Smooth muscle cell (in vitro differentiated cells): Measurements from ENCODE around the gene ANKRD13C. TPM values are rescaled to one million over a fixed set of nuclear protein-coding genes. Genes with fewer than 3 reads are reported as not detected.
"Not testable (repeated sequence)": the region's sequence is repeated elsewhere in the genome, so short reads cannot be mapped to it uniquely, and the experiment has no call there.

Source experiments
- DNase-seq: peaks from one replicate; lab custom pipeline; 2025; ENCODE audit not compliant: unreplicated experiment; lab: John Stamatoyannopoulos, UW
- H2AFZ ChIP-seq: fragments of 200-600 bp; sonication (generic); 2 replicates; pipeline ENCODE4 v1.6.0; 2016; ENCODE audit warnings: antibody characterized with exemption, low read depth, mild to moderate bottlenecking
- H3F3A ChIP-seq: fragments of 200-600 bp; sonication (generic); 2 replicates; pipeline ENCODE4 v1.6.0; 2017; ENCODE audit warnings: antibody characterized with exemption, low read depth
- H3K27ac ChIP-seq: fragments of 200-600 bp; sonication (generic); 2 replicates; pipeline ENCODE4 v1.5.1; 2016; ENCODE audit warnings: low read depth, mild to moderate bottlenecking
- H3K27me3 ChIP-seq: fragments of 200-600 bp; sonication (generic); 2 replicates; pipeline ENCODE4 v1.6.1; 2016; ENCODE audit warnings: low read depth, mild to moderate bottlenecking
- H3K36me3 ChIP-seq: fragments of 200-600 bp; sonication (generic); 2 replicates; pipeline ENCODE4 v1.5.1; 2016; ENCODE audit warnings: low read depth
- H3K4me1 ChIP-seq: fragments of 200-600 bp; sonication (generic); 2 replicates; pipeline ENCODE4 v1.5.1; 2016; ENCODE audit warnings: low read depth
- H3K4me2 ChIP-seq: fragments of 200-600 bp; sonication (generic); 2 replicates; pipeline ENCODE4 v1.6.0; 2016; ENCODE audit warnings: mild to moderate bottlenecking
- H3K4me3 ChIP-seq: fragments of 200-600 bp; sonication (generic); 2 replicates; pipeline ENCODE4 v1.5.1; 2016; ENCODE audit warnings: mild to moderate bottlenecking
- H3K79me2 ChIP-seq: fragments of 200-600 bp; sonication (generic); 2 replicates; pipeline ENCODE4 v1.6.0; 2016; ENCODE audit warnings: low read depth, mild to moderate bottlenecking
- H3K9ac ChIP-seq: fragments of 200-600 bp; sonication (generic); 2 replicates; pipeline ENCODE4 v1.6.0; 2016; ENCODE audit warnings: low read depth
- H3K9me3 ChIP-seq: fragments of 200-600 bp; sonication (generic); replicated peaks from 2 replicates; pipeline ENCODE4 v1.5.1; 2016; ENCODE audit warnings: low read depth
- H4K20me1 ChIP-seq: fragments of 200-600 bp; sonication (generic); 2 replicates; pipeline ENCODE4 v1.6.0; 2016; ENCODE audit warnings: low read depth
- CTCF ChIP-seq: fragments of 200-600 bp; sonication (generic); IDR thresholded peaks from 2 replicates; pipeline ENCODE4 v1.5.1; 2017; ENCODE audit warnings: borderline replicate concordance, mild to moderate bottlenecking, antibody characterized with exemption; ENCODE audit not compliant: insufficient read depth, poor library complexity, severe bottlenecking
- WGBS: methylation state at CpG from one replicate; pipeline ENCODE4 v1.1.7; 2016; ENCODE audit warnings: low lambda C conversion rate; 5-methylcytosine and 5-hydroxymethylcytosine counted together
- polyA plus RNA-seq: library from polyadenylated mRNA; unstranded; fragments of >200 nt; fragmentation: Nextera tagmentation; extraction: Ambion mirVana; gene quantifications from 2 replicates; pipeline ENCODE4 v1.2.1, GENCODE V29; 2016
- total RNA-seq: library from RNA; depleted of rRNA; stranded (reverse); fragments of >200 nt; gene quantifications from 2 replicates; pipeline ENCODE4 v1.2.3, GENCODE V29; 2014

The ANKRD13C gene
- total and polyA plus RNA-seq, 2 experiments from 2014 or later: 18.3 to 27.6 TPM

GRCh38 chr1:70348399-70349165 is 5.9 kb downstream of the ANKRD13C start:
- Histone ChIP-seq H3K27me3 (no peaks in the 10 kb centered on the region), H3K4me1 (peaks cover 21% of the 10 kb centered on the region), H3K4me3 (no peak overlapping the region), H3K9ac (no peak overlapping the region), H4K20me1 (peaks cover 93% of the 10 kb centered on the region), H3F3A (no peaks in the 10 kb centered on the region), H3K27ac (no peak overlapping the region), H3K9me3 (no peaks in the 10 kb centered on the region), H2AFZ (no peak overlapping the region), H3K79me2 (peaks cover 98% of the 10 kb centered on the region), H3K4me2 (no peak overlapping the region), H3K36me3 (peaks cover 6% of the 10 kb centered on the region)
- 95% methylated on average over 11 of the region's 11 CpGs for WGBS
- DNase-seq: no peak
- TF ChIP-seq CTCF: no peak

- H3K4me3 ChIP-seq, DNase-seq, H3K27me3 ChIP-seq, H3K9ac ChIP-seq, H2AFZ ChIP-seq, H3K27ac ChIP-seq, H3K4me1 ChIP-seq, H3F3A ChIP-seq, H3K36me3 ChIP-seq, H3K9me3 ChIP-seq, H3K4me2 ChIP-seq: not testable (repeated sequence)
- peaks cover 95% of the 10 kb centered on the region for H3K79me2 ChIP-seq
- WGBS: 89% methylated on average over 3 of the region's 3 CpGs
- H4K20me1 ChIP-seq: peaks cover 89% of the 10 kb centered on the region
These were observed 14.9 kb downstream of the ANKRD13C start for GRCh38 chr1:70339644-70340043.

GRCh38 chr1:70336050-70336449 is 18.5 kb downstream of the ANKRD13C start:
- no peak overlapping the region for H3K9ac ChIP-seq
- H3K4me3 ChIP-seq: no peak overlapping the region
- H2AFZ ChIP-seq: no peak overlapping the region
- no peak overlapping the region for H3K27ac ChIP-seq
- no peaks in the 10 kb centered on the region for H3F3A ChIP-seq
- peaks cover 6% of the 10 kb centered on the region for H3K4me1 ChIP-seq
- no peak for DNase-seq
- no peak for TF ChIP-seq CTCF
- H3K9me3 ChIP-seq: no peaks in the 10 kb centered on the region
- no peaks in the 10 kb centered on the region for H3K27me3 ChIP-seq
- H4K20me1 ChIP-seq: peaks cover 90% of the 10 kb centered on the region
- peaks cover 86% of the 10 kb centered on the region for H3K79me2 ChIP-seq
- peaks cover 5% of the 10 kb centered on the region for H3K36me3 ChIP-seq
- H3K4me2 ChIP-seq: no peak overlapping the region

- 97% methylated on average over 9 of the region's 9 CpGs for WGBS
- no peak for TF ChIP-seq CTCF
These were observed 20.1 kb downstream of the ANKRD13C start for GRCh38 chr1:70334436-70334835.

More at GRCh38 chr1:70334436-70334835, 20.1 kb downstream of the ANKRD13C start:
- no peak overlapping the region for H3K4me2 ChIP-seq
- no peaks in the 10 kb centered on the region for H3F3A ChIP-seq
- H3K79me2 ChIP-seq: peaks cover 84% of the 10 kb centered on the region
- peaks cover 6% of the 10 kb centered on the region for H3K4me1 ChIP-seq
- peaks cover 5% of the 10 kb centered on the region for H3K36me3 ChIP-seq
- H2AFZ ChIP-seq: no peak overlapping the region
- DNase-seq: no peak
- no peaks in the 10 kb centered on the region for H3K27me3 ChIP-seq
- no peak overlapping the region for H3K9ac ChIP-seq
- no peak overlapping the region for H3K4me3 ChIP-seq
- peaks cover 91% of the 10 kb centered on the region for H4K20me1 ChIP-seq
- H3K27ac ChIP-seq: no peak overlapping the region
- H3K9me3 ChIP-seq: no peaks in the 10 kb centered on the region
